HG03045 (cell line): ENCODE results near the gene CDY2A.
"Not testable (repeated sequence)": the region's sequence is repeated elsewhere in the genome, so short reads cannot be mapped to it uniquely, and the experiment has no call there.

ENCODE experiments used
- ATAC-seq: cut with Tn5 transposase; IDR thresholded peaks from one replicate; pipeline ENCODE4 v1.9.1; 2021; ENCODE audit warnings: mild to moderate bottlenecking, moderate library complexity; ENCODE audit not compliant: unreplicated experiment

CDY2A gene, protein sequence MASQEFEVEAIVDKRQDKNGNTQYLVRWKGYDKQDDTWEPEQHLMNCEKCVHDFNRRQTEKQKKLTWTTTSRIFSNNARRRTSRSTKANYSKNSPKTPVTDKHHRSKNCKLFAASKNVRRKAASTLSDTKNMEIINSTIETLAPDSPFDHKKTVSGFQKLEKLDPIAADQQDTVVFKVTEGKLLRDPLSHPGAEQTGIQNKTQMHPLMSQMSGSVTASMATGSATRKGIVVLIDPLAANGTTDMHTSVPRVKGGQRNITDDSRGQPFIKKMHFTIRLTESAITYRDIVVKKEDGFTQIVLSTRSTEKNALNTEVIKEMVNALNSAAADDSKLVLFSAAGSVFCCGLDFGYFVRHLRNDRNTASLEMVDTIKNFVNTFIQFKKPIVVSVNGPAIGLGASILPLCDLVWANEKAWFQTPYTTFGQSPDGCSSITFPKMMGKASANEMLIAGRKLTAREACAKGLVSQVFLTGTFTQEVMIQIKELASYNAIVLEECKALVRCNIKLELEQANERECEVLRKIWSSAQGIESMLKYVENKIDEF

DNA sequence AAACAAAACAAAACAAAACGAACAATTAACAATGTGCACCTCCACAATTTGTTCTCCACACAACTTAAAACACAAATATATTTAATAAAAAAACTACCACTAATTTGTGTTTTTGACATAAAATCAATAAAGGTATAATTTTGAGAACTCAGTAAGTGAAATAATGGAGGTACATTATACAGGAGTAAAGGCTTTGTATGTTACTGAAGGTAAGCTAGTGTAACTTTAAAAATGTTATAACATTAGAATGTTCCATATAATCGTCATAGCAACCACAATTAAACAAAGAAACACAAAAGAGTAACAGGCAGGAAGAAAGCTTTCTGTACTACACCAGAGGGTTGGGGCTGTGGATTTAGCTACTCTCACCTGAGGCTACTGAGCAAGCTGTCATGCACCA, at the start of gene CDY2A:
Gene CDY2A (plus strand): TSS at position 301 of the 400 bp plus-strand sequence. CDS start 328 bp downstream, outside the sequence.
- ATAC-seq, result not testable (repeated sequence)

DNA sequence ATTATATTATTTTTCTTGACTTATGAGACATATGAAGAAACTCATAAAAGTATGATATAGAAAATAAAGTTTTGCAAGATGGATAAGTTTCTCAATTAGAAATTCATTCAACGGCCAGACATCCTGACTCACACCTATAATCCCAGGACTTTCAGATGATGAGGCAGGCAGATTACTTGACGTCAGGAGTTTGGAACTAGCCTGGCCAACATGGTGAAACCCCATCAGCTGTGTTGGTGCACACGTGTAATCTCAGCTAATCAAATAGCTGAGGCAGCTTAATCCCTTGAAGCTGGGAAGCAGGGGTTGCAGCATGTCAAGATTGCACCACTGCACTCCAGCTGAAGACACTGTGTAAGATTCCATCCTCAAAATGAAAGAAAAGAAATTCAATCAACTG, 28.0 kb upstream of the CDY2A start:
- not testable (repeated sequence) for ATAC-seq

DNA sequence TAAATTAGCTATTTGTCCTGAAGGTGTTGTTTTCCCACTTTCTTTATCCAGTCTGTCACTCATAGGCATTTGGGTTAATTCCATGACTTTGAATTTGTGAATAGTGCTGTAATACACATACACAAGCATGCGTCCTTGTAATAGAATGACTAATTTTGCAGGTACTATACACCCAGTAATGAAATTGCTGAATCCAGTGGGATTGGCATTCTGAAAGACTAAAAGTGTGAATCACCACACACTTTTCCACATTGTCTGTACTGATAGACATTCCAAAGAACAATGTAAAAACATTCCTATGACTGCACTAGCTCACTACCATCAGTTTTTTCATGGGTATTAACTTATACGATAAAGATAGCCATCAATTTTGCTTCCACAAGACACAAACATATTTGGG, 27.3 kb upstream of the CDY2A start:
- not testable (repeated sequence) for ATAC-seq

DNA sequence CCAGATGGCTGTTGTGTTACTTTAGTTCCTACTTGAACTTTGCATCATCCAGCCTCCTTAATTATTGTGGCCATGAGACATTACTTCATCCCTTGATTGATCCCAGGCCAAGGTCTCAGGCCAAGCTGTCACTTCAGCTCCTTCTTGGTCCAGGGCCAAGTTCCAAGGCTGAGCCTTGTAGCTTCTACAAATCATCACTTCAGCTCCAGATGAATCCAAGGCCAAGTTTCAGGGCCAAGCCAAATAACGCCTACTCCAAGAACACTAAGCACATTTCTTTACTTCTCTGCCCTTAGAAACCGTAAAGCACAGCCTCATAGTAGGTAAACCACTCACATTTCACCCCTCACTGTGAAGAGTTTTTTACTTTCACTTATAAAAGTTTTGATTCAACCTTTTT, 1.7 kb upstream of the CDY2A start:
- ATAC-seq, result not testable (repeated sequence)

DNA sequence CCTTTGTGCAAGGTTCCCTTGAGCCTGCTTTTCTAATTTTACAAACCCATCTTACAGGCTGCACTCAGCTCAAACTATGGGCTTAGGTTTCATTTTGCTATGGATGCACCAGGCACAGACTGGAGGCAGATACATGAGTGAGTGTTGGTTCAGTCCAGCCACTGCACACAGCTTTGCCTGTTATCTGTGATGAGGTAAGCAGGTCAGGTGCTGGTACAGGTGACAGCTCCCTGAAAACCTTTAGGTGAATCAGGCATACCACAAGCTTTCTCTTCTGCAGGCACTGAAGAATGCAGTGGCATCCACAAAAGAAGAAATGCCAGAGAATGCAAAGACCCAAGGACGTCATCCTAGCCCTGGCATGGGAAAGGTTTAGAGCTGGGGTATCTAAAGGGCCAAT, 3.3 kb downstream of the CDY2A start:
- not testable (repeated sequence) for ATAC-seq

DNA sequence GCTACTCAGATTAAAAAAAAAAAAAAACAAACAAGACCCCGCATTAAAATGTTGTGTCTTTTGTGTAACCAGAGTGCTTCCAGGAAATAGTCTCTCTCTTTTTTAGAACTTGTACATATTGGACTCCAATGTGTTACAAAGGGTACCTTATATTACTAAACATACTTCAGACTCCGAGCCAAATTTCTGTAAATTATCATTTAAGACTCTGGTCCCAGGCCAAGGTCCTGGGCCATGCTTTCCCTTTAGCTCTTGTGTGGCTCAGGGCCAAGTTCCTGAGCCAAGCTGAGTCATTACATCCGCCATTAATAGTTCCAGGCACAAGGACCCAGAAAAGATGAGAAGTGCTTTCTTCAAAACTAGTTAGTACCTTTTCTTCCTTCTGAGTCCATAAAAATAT, 4.6 kb downstream of the CDY2A start:
- ATAC-seq, result not testable (repeated sequence)

DNA sequence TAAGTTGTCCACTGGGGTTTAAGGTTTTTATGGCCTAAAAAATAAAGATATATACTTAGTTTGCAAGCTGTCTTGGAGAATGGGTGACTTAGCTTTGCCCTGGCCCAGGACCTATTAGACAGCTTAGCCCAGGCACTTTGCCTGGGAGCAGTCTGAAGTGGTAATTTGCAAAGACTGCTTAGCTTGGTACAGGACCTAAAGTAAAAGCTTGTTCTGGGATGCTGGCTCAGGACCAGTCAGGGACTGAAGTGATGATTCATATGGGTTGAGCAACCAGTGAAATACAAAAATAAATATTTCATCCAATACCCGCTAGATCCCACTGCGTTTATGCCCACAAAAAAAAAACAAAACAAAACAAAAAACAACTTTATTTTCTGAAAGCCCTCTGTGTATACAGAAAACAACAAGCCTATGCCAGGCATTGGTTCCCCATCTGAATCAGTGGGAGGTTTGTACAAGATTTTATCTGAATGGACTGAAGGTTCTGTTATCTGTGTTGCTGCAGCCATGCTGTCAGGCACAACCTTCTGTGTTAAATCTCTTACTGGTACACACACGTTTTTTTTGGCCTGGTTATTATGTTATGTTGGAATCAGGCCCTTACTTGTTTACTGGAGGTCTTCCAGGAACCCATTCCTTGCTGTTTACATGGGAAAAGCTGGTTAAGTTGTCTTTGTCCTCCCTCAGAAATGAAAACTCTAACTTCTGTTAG, 8.7 kb downstream of the CDY2A start:
- not testable (repeated sequence) for ATAC-seq

DNA sequence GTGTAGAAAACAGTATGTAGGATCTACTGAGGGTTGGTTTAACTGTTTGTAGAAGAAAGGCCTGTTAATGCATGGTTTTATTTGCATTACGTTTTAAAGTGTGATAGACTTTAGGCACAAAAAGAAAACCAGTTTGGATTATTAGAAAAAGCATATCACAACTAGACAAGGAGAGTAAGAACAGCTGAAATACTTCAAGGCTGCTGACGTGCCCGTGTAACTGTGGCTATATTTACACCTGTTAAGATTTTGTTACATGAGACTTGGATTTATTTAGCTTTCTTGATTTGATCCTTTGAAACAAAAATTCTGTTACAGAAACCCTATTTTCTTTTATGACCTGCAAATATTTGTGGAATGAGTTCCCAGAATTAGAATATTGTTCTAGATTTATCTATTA, 9.3 kb downstream of the CDY2A start:
- ATAC-seq, result not testable (repeated sequence)

DNA sequence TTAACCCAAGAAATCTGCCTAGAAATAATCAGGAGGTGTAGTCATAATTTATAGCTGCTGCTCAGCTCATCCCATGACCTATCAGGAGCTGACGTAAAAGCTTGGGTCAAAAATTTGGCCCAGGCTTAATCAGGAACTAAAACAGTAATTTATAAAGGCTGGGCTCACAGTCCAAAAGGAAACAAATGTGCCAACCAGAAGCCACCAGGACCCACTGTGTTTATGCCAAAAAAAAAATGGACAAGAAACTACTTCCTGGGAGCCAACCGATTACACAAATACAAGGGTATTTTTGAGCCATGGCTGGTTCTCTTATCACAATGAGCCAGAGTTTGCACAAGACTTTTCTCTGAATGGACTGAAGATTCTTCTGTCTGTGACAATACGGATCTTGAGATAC, 19.4 kb downstream of the CDY2A start:
- not testable (repeated sequence) for ATAC-seq

DNA sequence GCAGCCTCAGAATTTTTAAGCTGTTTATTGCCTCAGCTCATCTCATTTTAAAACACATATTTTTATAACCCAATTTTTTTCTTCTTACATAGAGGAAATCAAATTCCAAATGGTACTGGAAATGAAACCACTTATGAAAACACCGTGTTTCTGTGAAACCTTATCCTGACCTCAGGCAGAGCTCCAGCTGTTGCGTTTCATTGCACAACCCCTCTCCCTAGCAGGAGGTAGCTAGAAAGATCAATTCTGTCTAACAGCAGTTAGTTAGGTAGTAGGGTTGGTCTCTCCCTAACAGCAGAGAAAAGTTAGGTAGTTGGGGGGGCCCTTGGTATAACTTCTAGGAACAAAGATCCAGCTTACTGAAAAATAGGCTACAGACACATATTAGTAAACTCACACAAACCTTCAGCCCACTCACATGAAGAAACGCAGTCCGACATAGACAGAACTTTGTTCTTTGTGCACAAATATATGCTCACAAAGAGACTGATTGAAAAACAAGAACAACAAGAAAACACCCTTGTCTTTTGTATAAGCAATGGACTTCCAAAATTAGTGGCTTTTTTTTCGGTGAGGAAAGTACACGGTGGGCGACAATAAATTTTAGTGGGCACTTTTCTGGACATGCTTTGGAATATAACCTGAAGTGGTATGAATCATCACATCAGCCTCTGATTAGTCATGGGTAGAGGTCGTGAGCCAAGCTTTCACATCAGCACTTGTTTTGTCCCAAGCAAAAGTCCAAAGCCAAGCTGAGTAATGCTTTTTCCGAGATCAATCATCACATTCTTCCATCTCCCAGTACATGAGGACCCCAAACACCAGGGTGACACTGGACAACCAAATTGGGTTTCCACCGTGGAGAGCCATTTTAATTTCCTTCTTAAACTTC, 22.8 kb downstream of the CDY2A start:
- ATAC-seq, result not testable (repeated sequence)

DNA sequence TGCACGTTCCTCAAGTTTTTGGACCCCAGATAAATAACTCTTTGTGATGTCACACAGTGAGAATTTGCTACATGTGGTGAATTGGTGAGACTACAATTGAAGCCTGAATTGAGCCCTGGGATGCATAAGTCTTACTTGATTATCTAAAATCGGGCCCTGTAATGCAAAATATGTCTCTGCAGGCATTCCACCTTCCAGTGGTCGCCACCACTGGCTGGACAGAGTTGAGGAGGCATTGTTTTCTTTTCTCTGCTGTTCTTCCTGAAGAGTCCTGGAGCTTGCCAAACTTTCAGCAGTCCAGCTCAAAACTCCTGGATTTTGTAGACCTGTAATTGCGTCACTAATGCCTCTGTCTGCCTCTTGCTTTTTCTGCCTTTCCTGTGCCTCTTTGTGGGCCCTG, 23.5 kb downstream of the CDY2A start:
- not testable (repeated sequence) for ATAC-seq

DNA sequence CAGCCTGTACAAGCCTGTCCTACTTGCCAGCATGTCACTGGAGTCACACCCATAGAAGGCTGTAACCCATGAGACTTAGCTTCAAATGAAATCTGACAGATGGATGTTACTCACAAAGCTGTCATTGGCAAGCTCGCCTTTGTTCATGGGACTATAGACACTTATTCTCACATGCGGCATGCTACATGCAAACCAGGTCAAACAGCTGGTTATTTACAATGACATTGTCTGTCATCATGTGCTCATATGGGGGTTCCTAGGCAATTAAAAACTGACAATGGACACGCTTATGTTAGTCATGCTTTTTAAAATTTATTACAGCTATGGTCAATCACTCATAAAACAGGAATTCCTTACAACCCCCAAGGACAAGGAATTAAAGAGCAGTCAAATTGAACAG, 30.9 kb downstream of the CDY2A start:
- not testable (repeated sequence) for ATAC-seq

DNA sequence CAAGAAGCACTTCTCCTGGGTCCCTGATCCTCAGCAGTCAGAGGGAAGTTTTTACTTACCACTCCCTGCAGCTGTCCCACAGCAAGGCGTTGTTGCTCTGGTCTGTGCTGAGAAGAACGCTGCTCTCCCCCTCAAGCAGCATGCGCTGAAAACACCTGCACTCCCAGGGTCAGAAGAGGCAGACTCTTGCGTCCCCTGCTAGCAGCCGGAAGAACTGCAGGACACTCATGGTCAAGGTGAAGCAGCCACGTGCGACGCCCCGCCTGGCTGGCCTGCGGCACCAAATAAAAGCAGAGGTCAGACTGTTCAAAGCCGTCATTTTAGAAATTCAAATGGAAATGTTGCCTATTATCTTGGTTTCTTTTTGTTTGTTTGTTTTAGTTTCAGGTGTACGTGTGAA, 47.9 kb downstream of the CDY2A start:
- ATAC-seq, result not testable (repeated sequence)
